GM18505 (cell line): ENCODE results near the gene PFDN1.

ENCODE experiments used
- ATAC-seq: cut with Tn5 transposase; IDR thresholded peaks from one replicate; pipeline ENCODE4 v1.9.1; 2021; ENCODE audit not compliant: unreplicated experiment
- POLR2A ChIP-seq: IDR thresholded peaks from 4 replicates; pipeline ENCODE4 v1.6.1; 2011; ENCODE audit warnings: borderline replicate concordance; ENCODE audit not compliant: insufficient read depth, insufficient read length; ENCODE audit errors: extremely low read depth

Gene PFDN1

DNA sequence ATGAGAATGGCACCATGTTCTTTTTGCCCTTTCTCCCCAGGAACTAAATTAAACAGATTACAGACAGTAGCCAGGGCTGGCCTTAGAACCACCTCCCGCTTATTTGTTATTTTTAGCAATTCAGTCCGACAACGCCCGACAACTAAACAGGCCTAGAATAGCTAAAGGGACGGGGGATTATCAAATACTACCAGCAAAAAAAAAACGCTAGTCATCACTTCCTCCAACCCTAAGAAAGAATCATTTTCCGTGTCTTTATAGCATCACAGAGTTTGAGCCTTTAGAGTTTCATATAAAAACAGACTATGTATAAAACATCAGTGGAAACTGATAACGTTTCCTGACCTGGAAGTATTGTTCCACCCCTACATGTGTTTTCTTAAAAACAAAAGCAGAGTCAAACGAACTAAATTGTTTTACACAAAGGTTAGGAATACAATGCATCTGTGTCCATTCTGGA, 35.3 kb downstream of the PFDN1 start:
- no peak for TF ChIP-seq POLR2A
- no peak for ATAC-seq

DNA sequence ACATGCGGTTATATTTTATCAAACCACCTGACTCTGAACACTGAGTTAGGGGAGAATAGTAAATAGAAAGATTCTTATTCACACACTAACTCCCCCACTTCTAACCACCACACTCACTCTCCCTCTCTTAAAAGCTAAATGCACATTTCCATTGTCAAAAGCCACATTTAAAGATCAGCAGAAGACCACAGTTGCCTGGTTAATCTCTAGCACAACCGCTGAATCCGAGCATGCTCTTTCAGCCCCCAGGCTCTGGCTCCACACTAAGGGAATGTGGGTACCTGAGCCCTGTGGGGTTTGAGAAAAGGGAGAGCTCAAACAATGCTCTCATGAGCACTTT, 35.7 kb downstream of the PFDN1 start:
- TF ChIP-seq POLR2A = no peak
- no peak for ATAC-seq

DNA sequence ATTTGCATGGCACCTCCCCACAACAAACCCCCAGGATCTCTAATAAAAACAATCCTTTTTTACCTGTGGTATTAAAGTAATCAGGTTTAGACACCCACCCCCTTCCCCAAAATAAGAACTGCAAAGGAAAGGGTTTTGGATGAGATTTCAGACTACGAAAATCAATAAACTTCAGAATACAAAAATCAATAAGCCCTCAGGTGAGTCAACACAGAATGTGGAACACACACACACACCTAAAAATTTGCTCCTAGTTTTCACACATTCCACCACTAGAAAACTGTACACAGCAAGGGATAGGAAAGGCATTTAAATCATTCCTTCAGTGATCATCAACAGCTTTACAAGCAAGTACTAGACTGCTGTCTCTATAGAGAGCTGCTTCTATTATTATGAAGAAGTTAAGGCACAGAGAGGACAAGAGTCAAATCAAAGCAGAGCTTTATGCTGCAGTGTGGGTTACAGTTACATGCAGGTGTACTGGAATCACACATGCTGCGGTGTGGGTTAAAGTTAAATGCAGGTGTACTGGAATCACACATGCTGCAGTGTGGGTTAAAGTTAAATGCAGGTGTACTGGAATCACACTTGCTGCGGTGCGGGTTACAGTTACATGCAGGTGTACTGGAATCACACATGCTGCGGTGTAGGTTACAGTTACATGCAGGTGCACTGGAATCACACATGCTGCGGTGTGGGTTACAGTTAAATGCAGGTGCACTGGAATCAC, 36.3 kb downstream of the PFDN1 start:
- no peak for ATAC-seq
- TF ChIP-seq POLR2A = no peak

DNA sequence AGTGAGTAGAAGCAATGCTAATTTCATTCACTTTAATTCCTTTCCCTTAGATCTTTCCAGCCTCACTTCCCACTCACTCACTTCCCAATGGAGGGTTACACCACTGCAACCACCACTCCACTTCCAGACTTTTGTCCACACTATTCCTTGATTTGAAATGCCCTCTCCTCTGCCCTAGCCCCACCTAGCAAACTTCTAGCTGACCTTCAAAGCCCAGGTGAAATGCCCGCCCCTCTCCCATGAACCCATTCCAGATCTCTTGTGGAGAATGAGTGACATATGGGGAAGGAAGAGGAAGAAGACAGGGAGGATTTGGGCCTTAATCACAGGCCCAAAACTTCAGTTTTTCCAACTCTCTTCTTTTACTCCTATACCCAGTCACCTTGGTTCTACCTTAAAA, 37.1 kb downstream of the PFDN1 start:
- no peak for TF ChIP-seq POLR2A
- ATAC-seq = no peak

DNA sequence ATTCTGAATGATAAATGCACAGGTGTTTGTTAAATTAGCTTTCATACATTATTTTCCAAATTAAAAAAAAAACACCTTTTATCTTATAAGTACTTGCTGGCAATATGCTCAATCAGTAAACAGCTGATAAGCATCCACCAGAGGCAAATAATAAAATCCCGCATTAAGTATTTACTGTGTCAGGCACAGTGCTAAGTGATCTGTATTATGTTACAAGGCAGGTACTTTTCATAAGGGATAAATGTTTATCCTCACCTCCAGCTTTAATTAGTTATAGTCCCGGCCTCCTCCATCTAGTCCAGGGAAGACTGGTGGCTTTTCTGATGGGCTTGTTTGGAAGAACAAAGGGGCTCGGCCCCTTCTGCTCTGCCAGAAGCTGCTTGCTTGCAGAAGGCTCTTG, 40.1 kb downstream of the PFDN1 start:
- no peak for TF ChIP-seq POLR2A
- no peak for ATAC-seq

DNA sequence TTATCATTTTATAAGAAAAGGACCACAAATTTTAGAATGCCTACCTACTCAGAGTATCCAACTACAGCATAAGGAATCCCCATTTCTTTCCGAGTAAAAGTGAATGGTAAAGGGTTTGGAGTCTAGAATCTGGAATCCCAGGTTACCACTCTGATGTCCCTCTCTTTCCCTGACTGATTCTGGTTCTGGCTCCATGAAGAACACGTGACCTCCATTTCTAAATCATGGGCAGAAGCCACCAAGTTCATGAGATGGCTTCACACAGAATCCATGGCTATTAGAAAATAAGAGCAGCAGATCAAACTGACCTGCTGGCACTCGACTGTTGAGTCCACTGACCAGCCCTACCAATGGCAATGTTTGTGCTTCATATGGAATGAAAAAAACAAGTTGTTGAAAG, 40.7 kb downstream of the PFDN1 start:
- no peak for ATAC-seq
- TF ChIP-seq POLR2A = no peak

DNA sequence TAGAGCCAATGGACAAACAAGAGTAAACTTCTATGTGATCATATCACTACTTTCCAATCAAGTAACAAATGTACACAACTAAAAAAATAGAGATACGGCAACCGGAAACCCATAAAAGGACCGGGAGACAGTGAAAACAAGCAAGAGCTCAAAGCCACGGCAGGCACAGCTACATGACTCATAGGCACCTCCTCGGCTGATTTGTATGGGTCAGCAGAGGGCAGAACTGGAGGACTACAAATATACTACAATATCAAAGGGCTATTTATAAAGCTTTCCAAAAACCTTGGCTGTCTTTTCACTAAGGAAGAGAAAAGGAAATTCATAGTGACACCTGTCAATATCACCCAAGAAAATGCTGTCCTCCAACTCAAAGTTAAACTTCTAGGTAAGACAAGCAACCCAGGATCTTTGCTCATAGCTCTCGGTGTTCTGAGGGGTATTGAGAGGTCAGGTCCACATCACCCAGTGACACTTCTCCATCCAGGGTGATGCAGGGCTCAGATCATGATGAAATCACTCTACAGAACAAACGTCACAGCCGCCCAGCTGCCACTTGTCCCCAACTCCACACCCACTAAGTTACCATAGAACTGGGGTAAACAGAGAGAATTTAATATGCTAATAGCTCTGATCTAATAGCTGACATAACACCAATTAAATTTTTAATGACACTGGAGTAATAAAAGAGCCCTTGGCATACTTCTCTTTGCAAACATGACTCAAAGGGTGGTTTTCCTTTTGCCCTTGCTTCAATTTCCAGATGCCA, 41.3 kb downstream of the PFDN1 start:
- ATAC-seq = no peak
- no peak for TF ChIP-seq POLR2A

DNA sequence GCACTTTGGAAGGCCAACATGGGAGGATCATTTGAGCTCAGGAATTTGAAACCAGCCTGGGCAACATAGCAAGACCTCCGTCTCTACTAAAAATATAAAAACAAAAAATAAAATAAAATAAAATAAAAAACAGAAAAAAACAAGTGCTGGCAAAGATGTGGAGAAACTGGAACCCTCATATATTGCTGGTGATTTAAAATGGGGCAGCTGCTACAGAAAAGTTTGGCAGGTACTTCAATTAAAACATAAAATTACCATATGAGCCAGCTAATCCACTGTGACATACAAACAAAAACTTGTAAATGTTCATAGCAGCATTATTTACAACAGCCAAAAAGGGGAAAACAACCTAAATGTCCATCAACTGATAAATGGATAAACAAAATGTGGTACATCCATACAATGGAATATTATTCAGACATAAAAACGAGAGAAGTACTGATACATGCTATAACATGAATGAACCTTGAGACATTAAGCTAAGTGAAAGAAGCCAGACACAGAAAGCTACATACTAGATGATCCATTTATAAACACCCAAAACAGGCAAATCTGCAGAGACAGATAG, 42.7 kb downstream of the PFDN1 start:
- ATAC-seq = no peak
- no peak for TF ChIP-seq POLR2A

DNA sequence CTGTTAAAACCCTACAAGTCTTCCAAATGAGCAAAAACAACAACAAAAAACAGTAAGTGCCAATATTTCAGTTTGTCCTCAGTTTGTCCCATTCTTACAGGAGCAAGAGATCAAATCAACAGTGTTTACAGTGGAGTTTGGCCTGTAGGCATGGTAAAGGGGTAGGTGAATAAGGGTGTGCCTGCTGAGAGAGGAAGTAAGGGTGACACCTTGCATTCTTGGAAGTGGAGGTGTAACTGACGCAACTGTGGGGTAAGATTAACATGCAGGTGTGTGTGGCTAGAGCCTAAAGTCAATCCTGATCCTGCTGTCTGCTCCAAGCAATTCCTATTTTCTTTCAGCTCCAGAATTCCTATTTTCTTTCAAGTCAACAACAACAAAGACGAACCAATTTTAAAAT, 43.4 kb downstream of the PFDN1 start:
- TF ChIP-seq POLR2A = no peak
- ATAC-seq = no peak

DNA sequence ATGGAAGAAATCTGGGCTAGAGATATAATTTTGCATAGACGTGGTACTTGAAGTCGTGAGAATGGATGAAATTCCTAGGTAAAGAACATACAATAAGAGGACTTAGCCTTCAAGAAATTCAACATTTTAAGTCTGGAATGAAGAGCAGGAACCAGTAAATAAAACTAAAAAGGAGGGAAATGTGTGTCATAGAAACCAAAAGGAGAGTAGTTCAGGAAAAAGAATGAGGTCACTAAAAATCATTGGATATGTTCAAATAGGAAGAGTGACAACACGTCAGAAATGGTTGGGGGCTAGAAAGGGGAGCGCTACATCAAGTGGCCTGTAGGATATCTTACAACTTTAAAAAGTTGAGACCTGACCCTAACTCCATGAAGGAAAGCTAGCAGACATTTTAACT, 44.0 kb downstream of the PFDN1 start:
- no peak for TF ChIP-seq POLR2A
- ATAC-seq = no peak

DNA sequence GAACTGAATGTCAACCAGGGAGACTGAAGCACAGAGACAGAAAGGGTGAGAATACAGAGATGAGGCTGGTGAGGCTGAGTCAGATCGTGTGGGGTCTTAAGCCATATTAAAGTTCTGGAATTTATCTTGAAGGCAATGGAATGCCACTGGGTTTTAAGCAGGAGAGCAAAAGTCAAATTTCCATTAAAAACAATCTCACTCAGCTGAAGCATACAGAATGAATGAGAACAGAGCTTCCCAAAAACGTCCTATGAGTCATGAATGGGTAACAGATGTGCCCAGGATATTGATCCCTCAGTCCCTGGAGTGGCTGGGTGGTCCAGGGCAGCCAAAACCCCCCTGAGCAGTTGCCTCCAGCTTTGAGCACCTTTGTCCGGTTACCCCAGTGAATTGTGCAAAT, 44.9 kb downstream of the PFDN1 start:
- TF ChIP-seq POLR2A = no peak
- no peak for ATAC-seq

DNA sequence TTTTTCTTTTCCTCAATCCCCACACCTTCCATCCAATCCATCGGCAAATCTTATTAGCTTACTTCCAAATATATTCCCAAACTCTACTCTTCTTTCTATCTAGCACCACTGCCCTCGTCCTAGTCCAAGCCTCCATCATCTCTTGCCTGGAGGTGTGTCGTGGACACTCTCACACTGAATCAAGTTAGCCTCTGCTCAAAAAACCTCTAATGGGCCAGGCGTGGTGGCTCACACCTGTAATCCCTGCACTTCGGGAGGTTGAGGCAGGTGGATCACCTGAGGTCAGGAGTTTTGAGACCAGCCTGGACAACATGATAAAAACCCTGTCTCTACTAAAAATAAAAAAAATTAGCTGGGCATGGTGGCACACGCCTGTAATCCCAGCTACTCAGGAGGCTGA, 46.2 kb downstream of the PFDN1 start:
- ATAC-seq = no peak
- no peak for TF ChIP-seq POLR2A

DNA sequence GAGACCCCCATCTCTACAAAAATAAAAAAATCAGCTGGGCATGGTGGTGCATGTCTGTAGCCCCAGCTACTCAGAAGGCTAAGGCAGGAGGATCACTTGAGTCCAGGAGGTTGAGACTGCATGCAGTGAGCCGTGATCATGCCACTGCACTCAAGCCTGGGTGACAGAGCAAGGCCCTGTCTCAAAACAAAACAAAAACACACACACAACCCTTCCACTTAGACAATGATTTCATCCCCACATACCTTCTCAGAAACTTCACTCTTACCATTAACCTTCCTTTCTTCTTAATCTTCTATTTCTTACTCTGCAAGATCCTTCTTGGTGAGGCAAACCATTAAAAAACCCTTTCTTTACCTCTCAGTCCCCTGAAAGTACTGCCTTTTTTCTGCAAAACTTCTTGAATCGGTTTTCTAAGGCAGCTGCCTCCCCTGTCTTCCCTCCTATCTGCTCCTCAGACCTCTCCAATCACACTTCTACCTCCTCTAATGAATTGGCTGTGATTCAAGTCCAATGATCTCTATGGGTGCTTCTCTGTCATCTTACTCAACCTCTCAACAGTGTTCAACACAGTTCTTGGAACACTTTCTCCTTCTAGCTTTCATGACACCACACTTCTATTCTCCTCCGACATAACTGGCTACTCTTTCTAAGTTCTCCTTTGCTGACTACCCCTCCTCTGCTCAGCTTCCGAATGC, 47.3 kb downstream of the PFDN1 start:
- no peak for TF ChIP-seq POLR2A
- no peak for ATAC-seq
